Measurements from ENCODE around the gene SLC4A1. TPM values are rescaled to one million over a fixed set of nuclear protein-coding genes. Genes with fewer than 3 reads are reported as not detected.

The SLC4A1 gene
- total RNA-seq, 4 donors from 2014 or later: 0.15 to 0.78 TPM; not detected in 2

DNA sequence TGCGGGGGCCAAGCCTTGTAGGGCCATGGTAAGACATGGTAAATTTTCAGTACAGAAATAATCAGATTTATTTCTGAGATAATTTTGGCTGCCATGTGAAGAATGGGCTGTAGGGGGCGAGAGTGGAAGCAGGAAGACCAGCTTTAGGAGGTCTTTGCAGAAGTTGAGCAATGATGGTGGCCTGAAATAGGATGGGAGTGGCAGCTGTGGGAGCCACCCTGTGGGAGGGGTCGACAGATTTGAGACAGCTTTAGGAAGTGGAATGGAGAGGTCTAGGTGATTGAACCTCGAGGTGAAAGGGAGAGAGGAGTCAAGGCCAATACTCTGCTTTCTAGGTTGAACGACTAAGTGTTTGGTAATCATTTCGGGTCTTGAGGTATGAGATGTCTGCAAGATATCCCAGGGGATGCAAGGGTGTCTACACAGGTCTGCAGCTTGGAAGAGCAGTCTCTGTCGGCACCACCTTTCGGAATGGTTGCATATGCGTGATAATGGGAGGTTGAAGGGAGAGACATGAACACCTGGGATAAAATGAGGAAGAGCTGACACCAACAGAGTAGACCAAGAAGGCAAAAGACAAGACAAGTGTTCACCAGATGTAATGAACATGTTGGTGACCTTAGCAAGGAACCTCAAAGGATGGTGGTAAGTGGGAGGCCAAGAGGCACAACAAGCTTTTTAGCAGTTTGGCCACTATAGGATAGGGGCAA lies 64.0 kb downstream of the SLC4A1 start:
- intact Hi-C loops (cut with DNase I): loop anchor here (5.0 kb wide), 1 partner anchor 143 kb away; the partner anchor contains the start of gene GRN
- WGBS, 2 donors: 53 to 58% methylated on average over 9 of the region's 9 CpGs
- Histone ChIP-seq H3K36me3 (peaks cover 23 to 24% of the 10 kb centered on the region in 2 donors), H3K27me3 (no peaks in the 10 kb centered on the region), H3K9me3 (no peaks in the 10 kb centered on the region), H3K27ac (no peak overlapping the region), H3K4me3 (replicated peaks in 1 of 3) (no peak overlapping the region), H3K4me1 (peaks cover 5 to 11% of the 10 kb centered on the region in 2 donors)
- DNase-seq: peak; percentile 46 to 50
- TF ChIP-seq POLR2A (IDR thresholded peaks at IDR 0.05): no peak
- TF ChIP-seq, protein P1, sequence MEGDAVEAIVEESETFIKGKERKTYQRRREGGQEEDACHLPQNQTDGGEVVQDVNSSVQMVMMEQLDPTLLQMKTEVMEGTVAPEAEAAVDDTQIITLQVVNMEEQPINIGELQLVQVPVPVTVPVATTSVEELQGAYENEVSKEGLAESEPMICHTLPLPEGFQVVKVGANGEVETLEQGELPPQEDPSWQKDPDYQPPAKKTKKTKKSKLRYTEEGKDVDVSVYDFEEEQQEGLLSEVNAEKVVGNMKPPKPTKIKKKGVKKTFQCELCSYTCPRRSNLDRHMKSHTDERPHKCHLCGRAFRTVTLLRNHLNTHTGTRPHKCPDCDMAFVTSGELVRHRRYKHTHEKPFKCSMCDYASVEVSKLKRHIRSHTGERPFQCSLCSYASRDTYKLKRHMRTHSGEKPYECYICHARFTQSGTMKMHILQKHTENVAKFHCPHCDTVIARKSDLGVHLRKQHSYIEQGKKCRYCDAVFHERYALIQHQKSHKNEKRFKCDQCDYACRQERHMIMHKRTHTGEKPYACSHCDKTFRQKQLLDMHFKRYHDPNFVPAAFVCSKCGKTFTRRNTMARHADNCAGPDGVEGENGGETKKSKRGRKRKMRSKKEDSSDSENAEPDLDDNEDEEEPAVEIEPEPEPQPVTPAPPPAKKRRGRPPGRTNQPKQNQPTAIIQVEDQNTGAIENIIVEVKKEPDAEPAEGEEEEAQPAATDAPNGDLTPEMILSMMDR (IDR thresholded peaks at IDR 0.05): peak; percentile 25 to 74 (median 52)

DNA sequence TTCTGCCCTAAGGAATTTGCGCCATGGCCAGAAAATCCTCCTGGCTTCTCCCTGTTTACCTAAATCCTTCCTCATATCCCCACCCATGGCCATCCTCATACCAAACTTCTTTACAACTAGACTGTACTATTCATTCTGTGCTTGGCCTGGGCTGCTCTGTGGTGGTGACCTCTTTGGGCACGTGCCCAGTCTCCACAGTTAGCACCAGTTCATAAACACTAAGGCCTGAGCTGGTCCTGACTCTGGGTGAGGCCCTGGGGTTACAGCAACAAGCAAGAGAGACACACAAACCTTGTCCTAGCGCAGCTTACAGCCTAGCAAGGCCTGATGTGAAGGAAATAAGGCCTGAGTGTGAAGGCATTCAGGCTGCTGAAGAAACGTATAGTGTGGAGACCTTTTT lies 65.2 kb downstream of the SLC4A1 start:
- TF ChIP-seq POLR2A (IDR thresholded peaks at IDR 0.05): no peak
- TF ChIP-seq, protein P1 (IDR thresholded peaks at IDR 0.05): no peak
- H3K4me3 ChIP-seq (replicated peaks in 1 of 3): no peak overlapping the region
- no peaks in the 10 kb centered on the region for H3K27me3 ChIP-seq
- peaks cover 13% of the 10 kb centered on the region in 2 donors for H3K36me3 ChIP-seq
- intact Hi-C loops (cut with DNase I): loop anchor here (5.0 kb wide), 1 partner anchor 145 kb away; the partner anchor contains the start of gene GRN
- no peak for DNase-seq
- 93 to 95% methylated on average over 4 of the region's 4 CpGs for WGBS, 2 donors
- no peak overlapping the region for H3K27ac ChIP-seq
- H3K4me1 ChIP-seq: peaks cover 11 to 18% of the 10 kb centered on the region in 2 donors
- no peaks in the 10 kb centered on the region for H3K9me3 ChIP-seq

DNA sequence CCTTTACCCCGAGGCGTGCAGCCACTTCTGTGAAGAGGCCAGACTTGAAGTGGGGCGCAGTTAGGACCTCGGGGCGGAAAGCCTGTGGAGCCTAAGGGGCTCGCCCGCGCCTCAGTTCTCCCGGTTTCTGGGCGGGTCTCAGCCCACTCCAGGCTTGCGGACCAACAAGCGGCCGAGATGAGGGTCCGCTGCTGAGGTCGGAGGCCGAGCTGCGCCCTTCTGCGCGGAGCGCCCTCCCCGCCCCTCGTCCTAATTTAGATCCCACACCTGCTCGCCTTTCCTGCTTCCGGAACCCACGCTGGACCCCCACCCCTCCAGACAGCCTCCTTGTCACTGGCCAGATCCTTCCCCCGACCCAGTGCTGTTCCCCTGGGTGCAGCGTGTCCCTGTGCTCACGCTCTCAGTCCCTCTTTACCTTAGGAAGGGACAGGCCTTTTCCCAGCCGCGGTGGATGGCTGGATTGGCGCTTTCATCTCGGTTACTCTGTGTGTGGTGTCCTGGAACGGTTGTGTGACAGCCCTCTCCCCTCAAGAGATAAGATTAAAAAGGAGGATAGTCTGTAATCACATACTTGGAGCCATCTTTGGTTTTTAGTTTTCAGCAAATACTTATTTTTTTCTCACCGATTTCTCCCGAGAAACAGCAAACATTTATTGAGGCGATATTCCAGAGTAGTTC lies 67.3 kb downstream of the SLC4A1 start:
- Histone ChIP-seq H3K36me3 (peaks cover 0 to 7% of the 10 kb centered on the region in 2 donors), H3K27ac (peak overlapping the region; percentile 84 to 97 (median 96)), H3K27me3 (no peaks in the 10 kb centered on the region), H3K4me1 (peaks cover 11 to 25% of the 10 kb centered on the region in 2 donors), H3K9me3 (no peaks in the 10 kb centered on the region), H3K4me3 (replicated peaks in 1 of 3) (peak overlapping the region in 2 of 3 donors; percentile 75 to 79)
- TF ChIP-seq POLR2A (IDR thresholded peaks at IDR 0.05): no peak
- TF ChIP-seq, protein P1 (IDR thresholded peaks at IDR 0.05): peak in 1 of 6 experiments; percentile 4
- WGBS, 2 donors: 10 to 17% methylated on average over 14 to 21 of the region's 36 CpGs
- DNase-seq: peak in 1 of 2 donors; percentile 39
- intact Hi-C loops (cut with DNase I): loop anchor here (5.0 kb wide), 1 partner anchor 147 kb away; the partner anchor contains the start of gene GRN

DNA sequence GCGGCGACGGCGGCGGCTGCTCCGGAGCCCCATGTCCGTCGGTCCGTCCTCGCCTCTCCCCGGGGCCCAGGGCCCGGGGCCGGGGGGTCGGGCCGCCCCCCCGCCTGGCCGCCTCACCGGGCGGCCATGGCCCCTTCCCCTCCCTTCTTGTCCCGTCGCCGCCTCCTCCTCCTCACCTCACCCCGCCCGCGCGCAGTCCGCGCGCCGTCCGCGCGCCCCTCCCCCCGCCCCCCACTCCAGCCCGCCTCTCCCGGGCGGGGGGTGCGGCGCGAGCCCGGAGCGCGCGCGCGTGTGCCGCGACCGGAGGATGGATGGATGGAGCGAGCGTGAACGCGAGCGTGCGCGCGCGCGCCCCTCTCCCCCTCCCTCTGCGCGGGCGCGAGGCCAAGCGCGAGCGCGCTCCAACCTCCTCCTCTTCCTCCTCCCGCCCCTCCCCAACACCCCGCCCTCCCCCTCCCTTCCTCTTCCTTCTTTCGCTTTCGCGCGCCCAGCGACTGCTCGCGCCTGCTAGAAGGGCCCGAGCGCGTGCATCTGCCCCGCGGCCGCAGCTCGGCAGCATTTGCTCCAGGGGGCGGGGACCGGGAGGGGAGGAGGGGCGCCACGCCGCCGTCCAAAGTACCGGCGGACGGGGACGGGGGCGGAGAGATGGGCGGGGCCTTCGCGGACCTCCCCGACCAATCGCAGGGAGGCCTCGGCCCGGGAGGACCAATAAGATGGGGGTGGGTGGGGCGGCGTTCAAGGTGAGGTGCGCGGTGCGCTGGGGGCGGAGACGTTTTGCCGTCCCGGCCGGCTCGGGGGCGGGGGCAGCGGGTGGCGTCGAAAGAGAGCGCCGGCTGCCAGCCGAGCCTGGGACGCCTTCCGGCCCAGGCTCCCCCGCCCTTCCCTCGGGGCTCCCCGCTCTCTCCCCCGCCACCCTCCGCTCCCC lies 68.1 kb downstream of the SLC4A1 start, which contains the start of gene ATXN7L3:
TSS of gene ATXN7L3 (minus strand) at position 332 of the 925 bp plus-strand sequence. CDS start 1,814 bp downstream, outside the sequence.
- Histone ChIP-seq H3K4me3 (replicated peaks in 1 of 3) (peak within 1 kb of the TSS; percentile 72 to 85 (median 79)), H3K27ac (peak within 1 kb of the TSS; percentile 89 to 97 (median 96)), H3K9me3 (no peaks in the 10 kb centered on the region), H3K36me3 (peaks cover 5 to 13% of the 10 kb centered on the region in 2 donors), H3K27me3 (no peaks in the 10 kb centered on the region), H3K4me1 (peaks cover 11 to 19% of the 10 kb centered on the region in 2 donors)
- TF ChIP-seq, protein P1 (IDR thresholded peaks at IDR 0.05): no peak
- peak in 1 of 2 donors; percentile 22 for TF ChIP-seq POLR2A (IDR thresholded peaks at IDR 0.05)
- DNase-seq: peak; percentile 100
- intact Hi-C loops (cut with DNase I): loop anchor here (5.0 kb wide), 1 partner anchor 147 kb away; the partner anchor contains the start of gene GRN
- WGBS, 2 donors: 0 to 1% methylated on average over 11 to 33 of the region's 126 CpGs

Data from thyroid gland (tissue), 4 donors.